Hepatocyte (in vitro differentiated cells): ENCODE results near the gene PRADC1. TPM values are rescaled to one million over a fixed set of nuclear protein-coding genes. Genes with fewer than 3 reads are reported as not detected.

Source experiments
- DNase-seq: peaks from one replicate; pipeline ENCODE4 v3.0.0-alpha.2; 2016; ENCODE audit warnings: low spot score
- H2AFZ ChIP-seq: fragments of 200-600 bp; sonication (generic); 2 replicates; pipeline ENCODE4 v1.6.0; 2016; ENCODE audit warnings: antibody characterized with exemption, mild to moderate bottlenecking
- H3K27ac ChIP-seq: fragments of 200-600 bp; sonication (generic); 2 replicates; pipeline ENCODE4 v1.5.1; 2016; ENCODE audit warnings: mild to moderate bottlenecking
- H3K27me3 ChIP-seq: fragments of 200-600 bp; sonication (generic); 2 replicates; pipeline ENCODE4 v1.6.1; 2016
- H3K36me3 ChIP-seq: fragments of 200-600 bp; sonication (generic); replicated peaks from 2 replicates; pipeline ENCODE4 v1.5.1; 2016; ENCODE audit warnings: low read depth; ENCODE audit not compliant: insufficient read depth
- H3K4me1 ChIP-seq: fragments of 200-600 bp; sonication (generic); 2 replicates; pipeline ENCODE4 v1.5.1; 2016; ENCODE audit warnings: mild to moderate bottlenecking, moderate library complexity; ENCODE audit not compliant: insufficient read depth
- H3K4me2 ChIP-seq: fragments of 200-600 bp; sonication (generic); 2 replicates; pipeline ENCODE4 v1.6.0; 2016
- H3K4me3 ChIP-seq: fragments of 200-600 bp; sonication (generic); 2 replicates; pipeline ENCODE4 v1.5.1; 2016; ENCODE audit warnings: mild to moderate bottlenecking
- H3K79me2 ChIP-seq: fragments of 200-600 bp; sonication (generic); 2 replicates; pipeline ENCODE4 v1.6.0; 2017; ENCODE audit warnings: mild to moderate bottlenecking
- H3K9me2 ChIP-seq: fragments of 200-600 bp; sonication (generic); replicated peaks from 2 replicates; pipeline ENCODE4 v1.6.0; 2017; ENCODE audit warnings: mild to moderate bottlenecking; ENCODE audit not compliant: insufficient read depth
- H3K9me3 ChIP-seq: fragments of 200-600 bp; sonication (generic); 2 replicates; pipeline ENCODE4 v1.5.1; 2016; ENCODE audit warnings: low read depth, mild to moderate bottlenecking
- H4K20me1 ChIP-seq: fragments of 200-600 bp; sonication (generic); 2 replicates; pipeline ENCODE4 v1.6.0; 2016; ENCODE audit warnings: mild to moderate bottlenecking; ENCODE audit not compliant: insufficient read depth, poor library complexity, severe bottlenecking
- EZH2 ChIP-seq: fragments of 200-600 bp; sonication (generic); IDR thresholded peaks from 2 replicates; pipeline ENCODE4 v1.6.1; 2016; ENCODE audit warnings: antibody characterized with exemption, mild to moderate bottlenecking, borderline replicate concordance
- EZH2phosphoT487 ChIP-seq: fragments of 200-600 bp; sonication (generic); IDR thresholded peaks from one replicate; pipeline ENCODE4 v1.6.1; 2018; ENCODE audit warnings: antibody characterized with exemption, mild to moderate bottlenecking, low read depth, moderate library complexity; ENCODE audit not compliant: unreplicated experiment, severe bottlenecking
- WGBS: methylation state at CpG from one replicate; pipeline ENCODE4 v1.1.6; 2016; ENCODE audit warnings: low lambda C conversion rate; ENCODE audit errors: missing lambda C conversion rate; 5-methylcytosine and 5-hydroxymethylcytosine counted together
- polyA plus RNA-seq: library from polyadenylated mRNA; unstranded; fragments of >200 nt; fragmentation: Nextera tagmentation; extraction: Ambion mirVana; gene quantifications from 2 replicates; pipeline ENCODE4 v1.2.1, GENCODE V29; 2016
- total RNA-seq: library from RNA; depleted of rRNA; stranded (reverse); fragments of >200 nt; gene quantifications from 2 replicates; pipeline ENCODE4 v1.2.3, GENCODE V29; 2014
- TF ChIP-seq, protein P1 (sequence below): fragments of 200-600 bp; sonication (generic); IDR thresholded peaks from 2 replicates; pipeline ENCODE4 v1.5.1; 2016; ENCODE audit warnings: antibody characterized with exemption, mild to moderate bottlenecking; ENCODE audit not compliant: poor library complexity

Gene PRADC1
- total and polyA plus RNA-seq, 2 experiments from 2014 or later, result 36.6 to 39.7 TPM

DNA sequence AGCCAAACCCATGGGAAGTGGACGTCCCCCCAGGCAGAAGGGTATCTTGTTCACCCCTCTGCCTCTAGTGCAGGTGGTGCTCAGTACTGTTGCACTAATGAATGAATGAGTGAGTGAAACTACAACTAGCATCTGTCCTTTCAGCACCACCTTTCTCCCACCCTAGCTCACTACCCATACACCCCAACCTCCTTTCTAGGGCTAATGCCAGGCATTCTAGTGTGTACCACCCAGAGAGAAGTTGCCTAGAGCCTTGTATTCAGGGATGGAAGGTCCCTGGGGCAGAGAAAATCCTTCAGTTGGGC lies 23.5 kb upstream of the PRADC1 start:
- Histone ChIP-seq H3K4me2 (no peak overlapping the region), H3K9me3 (no peaks in the 10 kb centered on the region), H4K20me1 (no peaks in the 10 kb centered on the region), H3K9me2 (no peaks in the 10 kb centered on the region), H3K79me2 (no peaks in the 10 kb centered on the region), H3K27me3 (no peaks in the 10 kb centered on the region), H3K4me3 (no peak overlapping the region), H3K4me1 (no peaks in the 10 kb centered on the region), H2AFZ (no peak overlapping the region), H3K27ac (no peak overlapping the region), H3K36me3 (no peaks in the 10 kb centered on the region)
- DNase-seq, result no peak
- TF ChIP-seq EZH2 (no peak), EZH2phosphoT487 (no peak)
- TF ChIP-seq, protein P1, sequence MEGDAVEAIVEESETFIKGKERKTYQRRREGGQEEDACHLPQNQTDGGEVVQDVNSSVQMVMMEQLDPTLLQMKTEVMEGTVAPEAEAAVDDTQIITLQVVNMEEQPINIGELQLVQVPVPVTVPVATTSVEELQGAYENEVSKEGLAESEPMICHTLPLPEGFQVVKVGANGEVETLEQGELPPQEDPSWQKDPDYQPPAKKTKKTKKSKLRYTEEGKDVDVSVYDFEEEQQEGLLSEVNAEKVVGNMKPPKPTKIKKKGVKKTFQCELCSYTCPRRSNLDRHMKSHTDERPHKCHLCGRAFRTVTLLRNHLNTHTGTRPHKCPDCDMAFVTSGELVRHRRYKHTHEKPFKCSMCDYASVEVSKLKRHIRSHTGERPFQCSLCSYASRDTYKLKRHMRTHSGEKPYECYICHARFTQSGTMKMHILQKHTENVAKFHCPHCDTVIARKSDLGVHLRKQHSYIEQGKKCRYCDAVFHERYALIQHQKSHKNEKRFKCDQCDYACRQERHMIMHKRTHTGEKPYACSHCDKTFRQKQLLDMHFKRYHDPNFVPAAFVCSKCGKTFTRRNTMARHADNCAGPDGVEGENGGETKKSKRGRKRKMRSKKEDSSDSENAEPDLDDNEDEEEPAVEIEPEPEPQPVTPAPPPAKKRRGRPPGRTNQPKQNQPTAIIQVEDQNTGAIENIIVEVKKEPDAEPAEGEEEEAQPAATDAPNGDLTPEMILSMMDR, result no peak
- 31% methylated on average over 1 of the region's 1 CpG for WGBS

DNA sequence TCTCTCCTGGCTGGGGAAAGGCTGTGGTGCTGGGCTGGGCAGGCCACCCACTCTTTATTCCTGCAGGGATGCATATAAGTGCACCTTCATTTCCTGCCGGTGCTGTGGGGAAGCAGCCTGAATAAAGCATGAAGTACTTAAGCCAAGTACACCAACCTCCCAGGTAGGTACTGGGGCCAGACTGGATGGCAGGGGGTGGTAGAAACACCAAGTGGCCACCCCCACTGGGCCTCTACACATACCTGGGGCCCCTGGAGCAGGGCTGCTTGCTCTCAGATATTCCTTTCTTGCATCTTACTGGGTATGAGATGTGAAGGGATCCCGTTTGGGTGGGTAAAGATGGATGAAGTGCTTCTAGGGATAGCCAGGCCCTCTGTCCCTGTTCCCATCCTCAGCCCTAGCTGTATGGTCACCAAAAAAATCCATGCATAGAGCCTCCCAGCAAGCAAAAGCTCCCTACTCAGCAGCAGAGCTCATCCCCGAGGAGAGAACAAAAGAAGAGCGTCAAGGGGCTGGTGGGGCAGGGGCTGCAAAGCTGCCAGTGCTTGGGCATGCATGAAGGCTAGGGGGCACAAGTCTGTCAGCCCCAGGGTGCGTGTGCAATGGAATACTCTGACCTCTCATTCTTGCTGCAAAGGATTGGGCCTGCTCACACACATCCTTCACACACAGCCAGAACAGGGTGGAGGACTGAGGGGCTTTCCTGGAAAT lies 23.0 kb upstream of the PRADC1 start:
- no peaks in the 10 kb centered on the region for H3K36me3 ChIP-seq
- H3K9me3 ChIP-seq, result no peaks in the 10 kb centered on the region
- H3K9me2 ChIP-seq, result no peaks in the 10 kb centered on the region
- TF ChIP-seq EZH2phosphoT487 (no peak), EZH2 (no peak)
- TF ChIP-seq, protein P1, result no peak
- H3K27me3 ChIP-seq, result no peaks in the 10 kb centered on the region
- H3K27ac ChIP-seq, result no peak overlapping the region
- no peaks in the 10 kb centered on the region for H3K79me2 ChIP-seq
- no peak overlapping the region for H2AFZ ChIP-seq
- WGBS, result 81% methylated on average over 5 of the region's 5 CpGs
- H3K4me3 ChIP-seq, result no peak overlapping the region
- H3K4me2 ChIP-seq, result no peak overlapping the region
- no peak for DNase-seq
- H4K20me1 ChIP-seq, result no peaks in the 10 kb centered on the region
- H3K4me1 ChIP-seq, result no peaks in the 10 kb centered on the region

DNA sequence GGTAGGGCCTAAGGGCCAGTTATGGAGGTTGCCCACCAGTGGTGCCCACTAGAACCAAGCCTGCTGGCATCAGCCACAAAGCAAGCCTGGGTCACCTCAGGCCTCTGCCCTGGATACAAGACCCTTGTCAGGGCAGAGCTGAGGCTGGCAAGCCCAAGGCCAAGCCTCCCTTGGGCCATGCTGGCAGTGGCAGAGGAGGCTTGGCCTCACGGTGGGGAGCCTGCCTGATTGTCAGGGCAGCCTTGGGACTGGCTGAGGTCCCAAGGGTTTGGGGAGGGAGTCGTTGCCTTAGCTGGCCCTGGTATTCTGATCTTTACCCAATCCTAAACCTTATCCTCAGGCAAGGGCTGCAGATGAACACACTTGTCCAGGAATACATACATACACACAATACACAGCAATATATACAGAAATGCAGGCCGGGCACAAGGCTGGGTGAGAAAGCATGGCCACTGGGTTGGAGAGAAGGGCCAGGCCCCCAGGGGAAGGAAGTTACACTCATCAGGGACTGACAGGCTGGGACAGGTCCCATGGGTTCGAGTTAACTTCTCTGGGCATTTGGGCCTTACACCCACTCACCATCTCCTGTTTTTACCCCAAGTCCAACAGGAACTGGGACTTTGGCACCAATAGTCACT lies 22.1 kb upstream of the PRADC1 start:
- H3K4me3 ChIP-seq, result no peak overlapping the region
- no peaks in the 10 kb centered on the region for H3K4me1 ChIP-seq
- no peaks in the 10 kb centered on the region for H4K20me1 ChIP-seq
- 72% methylated on average over 4 of the region's 4 CpGs for WGBS
- no peak overlapping the region for H2AFZ ChIP-seq
- no peaks in the 10 kb centered on the region for H3K9me2 ChIP-seq
- no peaks in the 10 kb centered on the region for H3K9me3 ChIP-seq
- no peak for DNase-seq
- TF ChIP-seq EZH2phosphoT487, result no peak
- TF ChIP-seq, protein P1, result no peak
- no peak for TF ChIP-seq EZH2
- H3K4me2 ChIP-seq, result no peak overlapping the region
- H3K27me3 ChIP-seq, result no peaks in the 10 kb centered on the region
- no peaks in the 10 kb centered on the region for H3K36me3 ChIP-seq
- no peaks in the 10 kb centered on the region for H3K79me2 ChIP-seq
- no peak overlapping the region for H3K27ac ChIP-seq
